Neural cell (in vitro differentiated cells): ENCODE results near the gene SMTNL1.

ENCODE experiments used
- TF ChIP-seq, protein P1 (sequence below): fragments of 450-650 bp; IDR thresholded peaks from 2 replicates; pipeline ENCODE4 v1.5.1; 2014; ENCODE audit warnings: antibody characterized with exemption, mild to moderate bottlenecking, moderate library complexity; ENCODE audit not compliant: poor library complexity, severe bottlenecking
- TF ChIP-seq, protein P2 (sequence below): IDR thresholded peaks from 2 replicates; pipeline ENCODE4 v1.6.1; 2012; ENCODE audit warnings: borderline replicate concordance

DNA sequence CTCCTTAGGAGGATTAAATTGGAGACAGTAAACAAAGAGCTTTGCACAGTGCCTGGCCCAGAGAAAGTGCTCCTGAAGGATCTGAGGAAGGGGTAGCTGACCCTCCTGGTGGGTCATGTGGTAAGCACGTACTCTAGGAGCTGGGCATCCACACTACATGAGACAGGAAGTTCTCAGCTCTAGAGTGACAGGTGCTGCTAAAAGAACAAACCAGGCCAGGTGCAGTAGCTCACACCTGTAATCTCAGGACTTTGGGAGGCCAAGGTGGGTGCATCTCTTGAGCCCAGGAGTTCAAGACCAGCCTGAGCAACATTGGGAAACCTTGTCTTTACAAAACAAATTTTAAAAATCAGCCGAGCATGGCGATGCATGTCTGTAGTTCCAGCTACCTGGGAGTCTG lies 35.0 kb upstream of the SMTNL1 start:
- TF ChIP-seq, protein P1, sequence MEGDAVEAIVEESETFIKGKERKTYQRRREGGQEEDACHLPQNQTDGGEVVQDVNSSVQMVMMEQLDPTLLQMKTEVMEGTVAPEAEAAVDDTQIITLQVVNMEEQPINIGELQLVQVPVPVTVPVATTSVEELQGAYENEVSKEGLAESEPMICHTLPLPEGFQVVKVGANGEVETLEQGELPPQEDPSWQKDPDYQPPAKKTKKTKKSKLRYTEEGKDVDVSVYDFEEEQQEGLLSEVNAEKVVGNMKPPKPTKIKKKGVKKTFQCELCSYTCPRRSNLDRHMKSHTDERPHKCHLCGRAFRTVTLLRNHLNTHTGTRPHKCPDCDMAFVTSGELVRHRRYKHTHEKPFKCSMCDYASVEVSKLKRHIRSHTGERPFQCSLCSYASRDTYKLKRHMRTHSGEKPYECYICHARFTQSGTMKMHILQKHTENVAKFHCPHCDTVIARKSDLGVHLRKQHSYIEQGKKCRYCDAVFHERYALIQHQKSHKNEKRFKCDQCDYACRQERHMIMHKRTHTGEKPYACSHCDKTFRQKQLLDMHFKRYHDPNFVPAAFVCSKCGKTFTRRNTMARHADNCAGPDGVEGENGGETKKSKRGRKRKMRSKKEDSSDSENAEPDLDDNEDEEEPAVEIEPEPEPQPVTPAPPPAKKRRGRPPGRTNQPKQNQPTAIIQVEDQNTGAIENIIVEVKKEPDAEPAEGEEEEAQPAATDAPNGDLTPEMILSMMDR = no peak
- TF ChIP-seq, protein P2, sequence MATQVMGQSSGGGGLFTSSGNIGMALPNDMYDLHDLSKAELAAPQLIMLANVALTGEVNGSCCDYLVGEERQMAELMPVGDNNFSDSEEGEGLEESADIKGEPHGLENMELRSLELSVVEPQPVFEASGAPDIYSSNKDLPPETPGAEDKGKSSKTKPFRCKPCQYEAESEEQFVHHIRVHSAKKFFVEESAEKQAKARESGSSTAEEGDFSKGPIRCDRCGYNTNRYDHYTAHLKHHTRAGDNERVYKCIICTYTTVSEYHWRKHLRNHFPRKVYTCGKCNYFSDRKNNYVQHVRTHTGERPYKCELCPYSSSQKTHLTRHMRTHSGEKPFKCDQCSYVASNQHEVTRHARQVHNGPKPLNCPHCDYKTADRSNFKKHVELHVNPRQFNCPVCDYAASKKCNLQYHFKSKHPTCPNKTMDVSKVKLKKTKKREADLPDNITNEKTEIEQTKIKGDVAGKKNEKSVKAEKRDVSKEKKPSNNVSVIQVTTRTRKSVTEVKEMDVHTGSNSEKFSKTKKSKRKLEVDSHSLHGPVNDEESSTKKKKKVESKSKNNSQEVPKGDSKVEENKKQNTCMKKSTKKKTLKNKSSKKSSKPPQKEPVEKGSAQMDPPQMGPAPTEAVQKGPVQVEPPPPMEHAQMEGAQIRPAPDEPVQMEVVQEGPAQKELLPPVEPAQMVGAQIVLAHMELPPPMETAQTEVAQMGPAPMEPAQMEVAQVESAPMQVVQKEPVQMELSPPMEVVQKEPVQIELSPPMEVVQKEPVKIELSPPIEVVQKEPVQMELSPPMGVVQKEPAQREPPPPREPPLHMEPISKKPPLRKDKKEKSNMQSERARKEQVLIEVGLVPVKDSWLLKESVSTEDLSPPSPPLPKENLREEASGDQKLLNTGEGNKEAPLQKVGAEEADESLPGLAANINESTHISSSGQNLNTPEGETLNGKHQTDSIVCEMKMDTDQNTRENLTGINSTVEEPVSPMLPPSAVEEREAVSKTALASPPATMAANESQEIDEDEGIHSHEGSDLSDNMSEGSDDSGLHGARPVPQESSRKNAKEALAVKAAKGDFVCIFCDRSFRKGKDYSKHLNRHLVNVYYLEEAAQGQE = no peak
